HG03439 (cell line): ENCODE results near the gene SLFN5.
"Not testable (repeated sequence)": the region's sequence is repeated elsewhere in the genome, so short reads cannot be mapped to it uniquely, and the experiment has no call there.

Experiments used
- ATAC-seq: cut with Tn5 transposase; IDR thresholded peaks from one replicate; pipeline ENCODE4 v1.9.1; 2021; ENCODE audit warnings: mild to moderate bottlenecking, moderate library complexity; ENCODE audit not compliant: unreplicated experiment

SLFN5 gene

GRCh38 chr17:35242805-35243560 is at the start of gene SLFN5:
TSS of gene SLFN5 (plus strand) at chr17:35243072. CDS start at chr17:35258691, 15,619 bp downstream.
- ATAC-seq = peak; percentile 63

GRCh38 chr17:35194001-35194400 is 48.9 kb upstream of the SLFN5 start, which contains the start of gene SLC35G3:
TSS of gene SLC35G3 (minus strand) at chr17:35194393. CDS start at chr17:35194307, 86 bp downstream.
- not testable (repeated sequence) for ATAC-seq

GRCh38 chr17:35195062-35195461 is 47.8 kb upstream of the SLFN5 start:
- not testable (repeated sequence) for ATAC-seq

GRCh38 chr17:35202582-35202981 is 40.3 kb upstream of the SLFN5 start:
- not testable (repeated sequence) for ATAC-seq

- ATAC-seq = no peak
Measured at GRCh38 chr17:35210741-35211140, 32.1 kb upstream of the SLFN5 start.

- ATAC-seq = no peak
Measured at GRCh38 chr17:35212668-35213067, 30.2 kb upstream of the SLFN5 start.

GRCh38 chr17:35213412-35213940 is 29.4 kb upstream of the SLFN5 start:
- no peak for ATAC-seq

GRCh38 chr17:35214192-35214591 is 28.7 kb upstream of the SLFN5 start:
- ATAC-seq = no peak

- no peak for ATAC-seq
Measured at GRCh38 chr17:35214631-35215273, 28.1 kb upstream of the SLFN5 start.

- ATAC-seq = no peak
Measured at GRCh38 chr17:35217107-35217506, 25.8 kb upstream of the SLFN5 start.

- ATAC-seq = no peak
Measured at GRCh38 chr17:35218915-35219314, 24.0 kb upstream of the SLFN5 start.

GRCh38 chr17:35222452-35222851 is 20.4 kb upstream of the SLFN5 start:
- ATAC-seq = no peak

- no peak for ATAC-seq
Measured at GRCh38 chr17:35224436-35224835, 18.4 kb upstream of the SLFN5 start.

- no peak for ATAC-seq
Measured at GRCh38 chr17:35227546-35227945, 15.3 kb upstream of the SLFN5 start.

- ATAC-seq = no peak
Measured at GRCh38 chr17:35229638-35230037, 13.2 kb upstream of the SLFN5 start.

GRCh38 chr17:35234315-35234714 is 8.6 kb upstream of the SLFN5 start:
- not testable (repeated sequence) for ATAC-seq

- ATAC-seq = no peak
Measured at GRCh38 chr17:35235289-35235688, 7.6 kb upstream of the SLFN5 start.

GRCh38 chr17:35235917-35236316 is 7.0 kb upstream of the SLFN5 start:
- no peak for ATAC-seq

- no peak for ATAC-seq
Measured at GRCh38 chr17:35236821-35237220, 6.1 kb upstream of the SLFN5 start.

- no peak for ATAC-seq
Measured at GRCh38 chr17:35238821-35239220, 4.1 kb upstream of the SLFN5 start.

- ATAC-seq = no peak
Measured at GRCh38 chr17:35239823-35240222, 3.0 kb upstream of the SLFN5 start.

- no peak for ATAC-seq
Measured at GRCh38 chr17:35240861-35241260, 2.0 kb upstream of the SLFN5 start.
